HFFc6 (cell line): ENCODE results near the gene GJA4. TPM values are rescaled to one million over a fixed set of nuclear protein-coding genes. Genes with fewer than 3 reads are reported as not detected.

Experiments
- DNase-seq: peaks from one replicate; pipeline ENCODE4 v3.0.0-alpha.2; 2018
- H3K27ac Mint-ChIP-seq: 2 replicates; pipeline ENCODE4 v1.8.0; 2020; ENCODE audit warnings: mild to moderate bottlenecking, mixed read lengths
- H3K27me3 Mint-ChIP-seq: 2 replicates; pipeline ENCODE4 v1.8.0; 2021; ENCODE audit warnings: mild to moderate bottlenecking, moderate library complexity, mixed read lengths; ENCODE audit not compliant: insufficient read depth
- H3K36me3 Mint-ChIP-seq: 2 replicates; pipeline ENCODE4 v1.8.0; 2021; ENCODE audit warnings: low read depth, mixed read lengths
- H3K4me1 Mint-ChIP-seq: 2 replicates; pipeline ENCODE4 v1.8.0; 2020; ENCODE audit warnings: low read depth, mixed read lengths
- H3K4me3 Mint-ChIP-seq: 2 replicates; pipeline ENCODE4 v1.8.0; 2020; ENCODE audit warnings: mild to moderate bottlenecking, moderate library complexity, mixed read lengths
- H3K9me3 Mint-ChIP-seq: 2 replicates; pipeline ENCODE4 v1.8.0; 2020; ENCODE audit warnings: mild to moderate bottlenecking, mixed read lengths
- total RNA-seq, 6 experiments: library from RNA; stranded (reverse); fragmentation: NEBNext Ultra II Directional; extraction: Animal tissue kit (Norgen Biotek cat#: 25700); gene quantifications; 2 replicates in 1 of 6; 3 replicates in 5 of 6; pipeline ENCODE4 v1.2.3, GENCODE V29; 2021
- TF ChIP-seq, protein P1 (sequence below): fragments of 200-600 bp; sonication (generic); IDR thresholded peaks from 2 replicates; pipeline ENCODE4 v1.5.0; 2021; ENCODE audit warnings: antibody characterized with exemption, mild to moderate bottlenecking

Gene GJA4
- total RNA-seq, 6 experiments from 2014 or later, result not detected

DNA sequence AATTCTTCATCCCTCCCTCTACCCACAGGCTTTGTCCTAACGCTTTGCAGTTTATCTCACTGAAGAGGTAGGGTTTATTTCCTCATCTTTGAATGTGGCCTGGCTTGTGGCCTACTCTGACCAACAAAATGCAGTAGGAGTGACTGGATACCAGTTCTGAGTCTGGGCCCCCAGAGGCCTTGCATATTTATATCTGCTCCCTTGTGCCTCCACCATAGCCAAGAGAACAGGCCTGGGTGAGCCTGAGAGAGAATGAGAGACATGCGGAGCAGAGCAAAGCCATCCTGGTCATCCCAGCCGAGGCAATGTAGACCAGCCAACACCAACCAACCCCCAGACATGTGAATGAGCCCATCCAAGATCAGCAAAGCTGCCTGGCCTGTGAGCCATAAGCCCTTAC, 36.5 kb downstream of the GJA4 start:
- H3K4me3 Mint-ChIP-seq, result no peak overlapping the region
- DNase-seq, result no peak
- no peaks in the 10 kb centered on the region for H3K4me1 Mint-ChIP-seq
- no peaks in the 10 kb centered on the region for H3K36me3 Mint-ChIP-seq
- H3K27ac Mint-ChIP-seq, result no peak overlapping the region
- TF ChIP-seq, protein P1, sequence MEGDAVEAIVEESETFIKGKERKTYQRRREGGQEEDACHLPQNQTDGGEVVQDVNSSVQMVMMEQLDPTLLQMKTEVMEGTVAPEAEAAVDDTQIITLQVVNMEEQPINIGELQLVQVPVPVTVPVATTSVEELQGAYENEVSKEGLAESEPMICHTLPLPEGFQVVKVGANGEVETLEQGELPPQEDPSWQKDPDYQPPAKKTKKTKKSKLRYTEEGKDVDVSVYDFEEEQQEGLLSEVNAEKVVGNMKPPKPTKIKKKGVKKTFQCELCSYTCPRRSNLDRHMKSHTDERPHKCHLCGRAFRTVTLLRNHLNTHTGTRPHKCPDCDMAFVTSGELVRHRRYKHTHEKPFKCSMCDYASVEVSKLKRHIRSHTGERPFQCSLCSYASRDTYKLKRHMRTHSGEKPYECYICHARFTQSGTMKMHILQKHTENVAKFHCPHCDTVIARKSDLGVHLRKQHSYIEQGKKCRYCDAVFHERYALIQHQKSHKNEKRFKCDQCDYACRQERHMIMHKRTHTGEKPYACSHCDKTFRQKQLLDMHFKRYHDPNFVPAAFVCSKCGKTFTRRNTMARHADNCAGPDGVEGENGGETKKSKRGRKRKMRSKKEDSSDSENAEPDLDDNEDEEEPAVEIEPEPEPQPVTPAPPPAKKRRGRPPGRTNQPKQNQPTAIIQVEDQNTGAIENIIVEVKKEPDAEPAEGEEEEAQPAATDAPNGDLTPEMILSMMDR, result no peak
- H3K27me3 Mint-ChIP-seq, result no peaks in the 10 kb centered on the region; the same call in 1 of the 2 replicates
- H3K9me3 Mint-ChIP-seq, result no peaks in the 10 kb centered on the region

DNA sequence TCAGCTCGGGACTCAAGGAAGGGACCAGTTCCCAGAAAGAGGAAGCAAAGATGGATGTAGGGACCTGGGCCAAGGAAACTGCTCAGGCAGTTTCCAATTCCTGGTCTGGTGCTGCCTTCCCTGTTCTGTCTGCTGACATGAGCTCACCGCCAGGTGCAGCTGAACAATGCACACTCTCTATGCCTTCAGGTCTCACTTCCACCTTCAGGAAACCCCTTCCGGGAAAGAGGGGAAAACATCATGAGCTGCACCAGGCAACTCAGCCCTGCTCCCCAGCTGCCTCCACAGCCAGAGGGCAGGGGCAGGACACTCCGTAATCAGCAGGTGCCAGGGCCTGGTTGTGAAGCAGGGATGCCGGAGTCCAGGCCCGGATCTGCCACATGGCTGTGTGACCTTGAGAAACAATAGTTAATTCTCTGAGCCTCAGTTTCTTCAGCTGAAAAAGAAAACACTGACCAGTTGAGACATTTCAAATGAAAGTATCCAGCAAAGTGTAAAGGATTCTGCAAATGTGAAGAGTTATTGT, 39.0 kb downstream of the GJA4 start:
- no peak overlapping the region for H3K4me3 Mint-ChIP-seq

DNA sequence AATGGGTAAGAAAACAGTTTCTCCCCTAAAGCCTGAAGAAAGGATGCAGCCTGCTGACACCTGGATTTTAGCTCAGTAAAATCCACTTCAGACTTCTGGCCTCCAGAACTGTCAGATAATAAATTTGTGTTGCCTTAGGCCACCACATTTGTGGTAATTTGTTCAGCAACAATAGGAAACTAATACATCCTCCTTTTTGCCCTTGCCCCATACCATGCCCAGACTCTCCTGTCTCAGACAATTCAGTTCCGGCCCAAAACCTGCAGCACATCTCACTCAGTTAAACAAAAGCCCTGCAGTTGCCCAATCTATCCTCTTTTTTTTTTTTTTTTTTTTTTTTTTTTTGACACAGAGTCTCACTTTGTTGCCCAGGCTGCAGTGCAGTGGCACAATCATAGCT, 40.9 kb downstream of the GJA4 start:
- Mint-ChIP-seq H3K4me3 (no peak overlapping the region), H3K36me3 (no peaks in the 10 kb centered on the region), H3K27me3 (no peaks in the 10 kb centered on the region; the same call in 1 of the 2 replicates), H3K27ac (no peak overlapping the region), H3K9me3 (no peaks in the 10 kb centered on the region), H3K4me1 (peaks cover 10% of the 10 kb centered on the region)
- DNase-seq, result no peak
- TF ChIP-seq, protein P1, result no peak

More for the DNA sequence above, 39.0 kb downstream of the GJA4 start:
- H3K36me3 Mint-ChIP-seq, result no peaks in the 10 kb centered on the region
- no peaks in the 10 kb centered on the region for H3K9me3 Mint-ChIP-seq
- H3K27ac Mint-ChIP-seq, result no peak overlapping the region
- peaks cover 10% of the 10 kb centered on the region for H3K4me1 Mint-ChIP-seq
- H3K27me3 Mint-ChIP-seq, result no peaks in the 10 kb centered on the region; the same call in 1 of the 2 replicates
- no peak for DNase-seq
- TF ChIP-seq, protein P1, result no peak

DNA sequence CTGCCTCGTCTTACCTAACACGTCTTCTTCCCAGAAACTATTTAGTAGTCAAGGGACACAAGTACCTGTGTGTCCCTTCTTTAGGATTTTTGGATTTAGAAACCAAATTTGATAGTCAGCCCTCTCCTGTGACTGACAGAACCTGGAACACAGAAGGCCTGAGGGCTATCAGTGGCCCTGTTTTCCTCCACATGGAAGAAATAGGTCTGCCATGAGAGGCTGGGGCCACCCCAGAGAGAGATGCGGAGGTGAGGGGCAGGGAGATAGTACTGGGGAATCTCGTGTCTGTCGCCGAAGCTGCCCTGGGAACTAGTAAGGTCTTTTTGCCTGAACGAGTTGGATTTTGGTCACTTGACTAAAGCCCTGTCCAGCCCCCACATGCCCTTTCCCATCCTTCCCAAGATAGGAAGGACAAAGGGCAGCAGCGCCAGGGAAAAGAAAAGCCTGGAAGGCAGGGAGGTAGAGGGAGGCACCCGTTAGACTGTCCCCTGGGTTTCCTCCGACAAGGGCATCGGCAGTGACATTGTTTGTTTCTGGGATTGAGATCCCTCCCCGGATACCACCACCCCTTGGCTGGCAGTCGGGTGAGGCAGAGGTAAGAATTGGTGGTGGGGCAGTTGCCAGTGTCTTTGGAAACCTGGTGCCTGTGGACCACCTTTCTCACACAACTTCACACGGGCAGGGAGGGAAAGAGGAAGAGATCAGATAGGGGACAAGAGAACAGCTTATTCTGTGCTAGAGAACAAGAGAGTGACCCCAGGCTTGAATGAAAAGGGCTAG, 46.9 kb downstream of the GJA4 start:
- H3K36me3 Mint-ChIP-seq, result no peaks in the 10 kb centered on the region
- TF ChIP-seq, protein P1, result no peak
- no peaks in the 10 kb centered on the region; the same call in 1 of the 2 replicates for H3K27me3 Mint-ChIP-seq
- H3K4me1 Mint-ChIP-seq, result peaks cover 31% of the 10 kb centered on the region
- H3K4me3 Mint-ChIP-seq, result no peak overlapping the region
- H3K27ac Mint-ChIP-seq, result no peak overlapping the region
- H3K9me3 Mint-ChIP-seq, result no peaks in the 10 kb centered on the region
- no peak for DNase-seq

DNA sequence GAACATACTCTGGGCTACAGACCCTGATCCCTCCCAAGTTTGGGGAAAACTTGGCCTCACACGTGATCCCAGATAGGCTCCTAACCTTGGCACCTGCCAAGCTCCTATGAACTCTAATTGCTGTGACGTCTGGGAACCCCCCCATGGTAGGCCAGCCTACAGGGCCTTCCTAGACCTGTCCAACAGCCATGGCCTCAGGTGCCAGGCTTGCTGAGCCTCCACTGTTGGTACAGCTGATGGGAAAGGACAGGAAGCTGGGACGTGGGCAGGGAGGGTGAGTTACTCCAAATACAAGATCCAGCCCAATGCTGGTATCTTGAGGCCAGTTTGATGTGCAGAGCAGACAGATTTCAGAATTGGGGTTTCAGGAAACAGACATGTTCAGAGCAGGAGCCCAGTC, 47.6 kb downstream of the GJA4 start:
- no peak overlapping the region for H3K27ac Mint-ChIP-seq
- H3K36me3 Mint-ChIP-seq, result no peaks in the 10 kb centered on the region
- no peak overlapping the region for H3K4me3 Mint-ChIP-seq
- H3K9me3 Mint-ChIP-seq, result no peaks in the 10 kb centered on the region
- TF ChIP-seq, protein P1, result no peak
- DNase-seq, result no peak
- peaks cover 28% of the 10 kb centered on the region for H3K4me1 Mint-ChIP-seq
- no peaks in the 10 kb centered on the region; the same call in 1 of the 2 replicates for H3K27me3 Mint-ChIP-seq
